Smooth muscle cell of the brain vasculature (primary cell): ENCODE results near the gene FXR2.

Source experiments
- DNase-seq: peaks from one replicate; pipeline ENCODE4 v3.0.0-alpha.2; 2012; ENCODE audit warnings: low read depth, low spot score

Gene FXR2

GRCh38 chr17:7573324-7574080, 41.2 kb downstream of the FXR2 start:
- peak; percentile 86 for DNase-seq

- DNase-seq = peak; percentile 98
These were observed 41.9 kb downstream of the FXR2 start for GRCh38 chr17:7572588-7573323.

GRCh38 chr17:7572338-7572587, 42.4 kb downstream of the FXR2 start:
- no peak for DNase-seq

- DNase-seq = no peak
These were observed 44.3 kb downstream of the FXR2 start for GRCh38 chr17:7570351-7570750.

- DNase-seq = no peak
These were observed 45.1 kb downstream of the FXR2 start for GRCh38 chr17:7569571-7569970.

GRCh38 chr17:7563115-7563869, 51.4 kb downstream of the FXR2 start:
- no peak for DNase-seq

- DNase-seq = no peak
These were observed 52.5 kb downstream of the FXR2 start for GRCh38 chr17:7562208-7562605.

- DNase-seq = peak; percentile 71
These were observed 53.0 kb downstream of the FXR2 start, which contains the start of gene SENP3 for GRCh38 chr17:7561589-7562207. Gene SENP3, plus strand, starts transcription at chr17:7561919. Its CDS starts 1,158 bp downstream, at chr17:7563077.

- no peak for DNase-seq
These were observed 53.6 kb downstream of the FXR2 start for GRCh38 chr17:7561028-7561575.

GRCh38 chr17:7560172-7561027, 54.3 kb downstream of the FXR2 start:
- no peak for DNase-seq

GRCh38 chr17:7559320-7560171, 55.2 kb downstream of the FXR2 start:
- no peak for DNase-seq

GRCh38 chr17:7558544-7559319, 56.0 kb downstream of the FXR2 start, which contains the start of gene TNFSF13:
Gene TNFSF13, plus strand, starts transcription at chr17:7558750. Its CDS starts 290 bp downstream, at chr17:7559040.
- no peak for DNase-seq

GRCh38 chr17:7557775-7558543, 56.7 kb downstream of the FXR2 start:
- DNase-seq = no peak

GRCh38 chr17:7557147-7557764, 57.4 kb downstream of the FXR2 start:
- no peak for DNase-seq

- no peak for DNase-seq
These were observed 58.1 kb downstream of the FXR2 start for GRCh38 chr17:7556627-7557026.

- DNase-seq = no peak
These were observed 59.3 kb downstream of the FXR2 start for GRCh38 chr17:7555320-7555948.

GRCh38 chr17:7553356-7553755, 61.3 kb downstream of the FXR2 start:
- no peak for DNase-seq
